Mesendoderm (in vitro differentiated cells): ENCODE measurements around the gene ARVCF.

Source experiments
- DNase-seq: peaks from one replicate; pipeline ENCODE4 v3.0.0; 2013
- H2AK5ac ChIP-seq: 2 replicates; pipeline ENCODE4 v1.6.1; 2013; ENCODE audit warnings: low read length, inconsistent platforms
- H2BK120ac ChIP-seq: 2 replicates; pipeline ENCODE4 v1.6.1; 2013; ENCODE audit warnings: low read depth, mild to moderate bottlenecking, low read length, moderate library complexity, mixed read lengths
- H2BK15ac ChIP-seq: replicated peaks from 2 replicates; pipeline ENCODE4 v1.6.1; 2013; ENCODE audit warnings: low read depth, mild to moderate bottlenecking, moderate library complexity
- H2BK5ac ChIP-seq: 2 replicates; pipeline ENCODE4 v1.6.1; 2013; ENCODE audit warnings: low read length, inconsistent platforms
- H3K18ac ChIP-seq: 2 replicates; pipeline ENCODE4 v1.6.1; 2013; ENCODE audit warnings: mild to moderate bottlenecking, low read length, mixed read lengths
- H3K23ac ChIP-seq: one replicate; pipeline ENCODE4 v1.6.1; 2013; ENCODE audit warnings: low read length
- H3K27ac ChIP-seq: 2 replicates; pipeline ENCODE4 v1.5.1; 2013; ENCODE audit warnings: low read depth, mild to moderate bottlenecking, inconsistent platforms, low read length, moderate library complexity
- H3K27me3 ChIP-seq: 2 replicates; pipeline ENCODE4 v1.6.1; 2013; ENCODE audit warnings: low read length, control low read depth, mild to moderate bottlenecking, inconsistent platforms; ENCODE audit not compliant: insufficient read depth, poor library complexity
- H3K36me3 ChIP-seq: 2 replicates; pipeline ENCODE4 v1.6.1; 2013; ENCODE audit warnings: low read length, inconsistent platforms; ENCODE audit not compliant: control insufficient read depth, insufficient read depth
- H3K4ac ChIP-seq: one replicate; pipeline ENCODE4 v1.6.1; 2013; ENCODE audit warnings: low read depth, mild to moderate bottlenecking, low read length, moderate library complexity
- H3K4me1 ChIP-seq: 2 replicates; pipeline ENCODE4 v1.6.1; 2013; ENCODE audit warnings: low read depth, low read length, inconsistent platforms; ENCODE audit not compliant: control insufficient read depth
- H3K4me2 ChIP-seq: 2 replicates; pipeline ENCODE4 v1.6.1; 2013; ENCODE audit warnings: low read length
- H3K4me3 ChIP-seq: 2 replicates; pipeline ENCODE4 v1.5.1; 2013; ENCODE audit warnings: mild to moderate bottlenecking, low read length
- H3K56ac ChIP-seq: one replicate; pipeline ENCODE4 v1.6.1; 2013; ENCODE audit warnings: low read length
- H3K79me1 ChIP-seq: 2 replicates; pipeline ENCODE4 v1.6.1; 2013; ENCODE audit warnings: low read length, inconsistent platforms
- H3K79me2 ChIP-seq: 2 replicates; pipeline ENCODE4 v1.6.1; 2013; ENCODE audit warnings: mild to moderate bottlenecking, low read length; ENCODE audit not compliant: control insufficient read depth, insufficient read depth
- H3K9ac ChIP-seq: 2 replicates; pipeline ENCODE4 v1.6.1; 2013; ENCODE audit warnings: low read length, inconsistent platforms
- H4K5ac ChIP-seq: one replicate; pipeline ENCODE4 v1.6.1; 2013; ENCODE audit warnings: low read length
- H4K8ac ChIP-seq: one replicate; pipeline ENCODE4 v1.6.1; 2013; ENCODE audit warnings: low read depth, mild to moderate bottlenecking, control low read depth, low read length, moderate library complexity
- WGBS: extraction: QIAGEN DNeasy Blood & Tissue Kit; methylation state at CpG from one replicate; pipeline ENCODE4 v1.1.7; 2013; ENCODE audit warnings: low lambda C conversion rate, missing lambda C conversion rate; ENCODE audit not compliant: insufficient coverage; ENCODE audit errors: extremely low coverage; 5-methylcytosine and 5-hydroxymethylcytosine counted together

ARVCF gene

DNA sequence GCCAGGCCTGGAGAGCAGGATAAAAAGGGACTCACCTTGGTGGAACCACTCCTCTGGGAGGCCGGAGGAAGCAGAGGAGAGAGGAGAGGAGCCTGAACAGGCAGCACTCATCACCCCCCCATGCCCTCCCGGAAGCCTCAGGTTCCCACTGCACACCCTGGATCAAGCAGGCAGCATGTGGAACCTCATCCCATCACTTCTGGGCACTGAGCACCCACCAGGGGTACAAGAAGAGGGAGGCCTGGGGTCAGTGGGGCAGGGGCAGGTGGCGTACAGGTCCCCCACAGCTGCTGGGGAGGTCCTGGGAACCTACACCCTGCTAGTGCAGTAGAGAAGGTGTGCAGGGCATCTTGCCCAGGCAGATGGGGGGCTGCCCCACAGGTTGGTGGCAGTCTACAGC is 40.0 kb downstream of the ARVCF start:
- no peak overlapping the region for H4K8ac ChIP-seq
- WGBS, result no CpG with 5 or more reads among the region's 3 CpGs
- H3K27ac ChIP-seq, result no peak overlapping the region
- no peak overlapping the region for H2BK120ac ChIP-seq
- no peak overlapping the region for H4K5ac ChIP-seq
- H3K4me3 ChIP-seq, result no peak overlapping the region
- H2BK15ac ChIP-seq, result no peak overlapping the region
- H3K79me1 ChIP-seq, result no peaks in the 10 kb centered on the region
- peaks cover 4% of the 10 kb centered on the region for H3K36me3 ChIP-seq
- no peak overlapping the region for H3K9ac ChIP-seq
- no peaks in the 10 kb centered on the region for H3K27me3 ChIP-seq
- no peak overlapping the region for H2AK5ac ChIP-seq
- H3K79me2 ChIP-seq, result no peaks in the 10 kb centered on the region
- peaks cover 8% of the 10 kb centered on the region for H3K4me1 ChIP-seq
- no peak overlapping the region for H3K4ac ChIP-seq
- H3K23ac ChIP-seq, result no peak overlapping the region
- H2BK5ac ChIP-seq, result no peak overlapping the region
- no peak overlapping the region for H3K4me2 ChIP-seq
- no peak for DNase-seq
- H3K56ac ChIP-seq, result no peak overlapping the region
- no peak overlapping the region for H3K18ac ChIP-seq

DNA sequence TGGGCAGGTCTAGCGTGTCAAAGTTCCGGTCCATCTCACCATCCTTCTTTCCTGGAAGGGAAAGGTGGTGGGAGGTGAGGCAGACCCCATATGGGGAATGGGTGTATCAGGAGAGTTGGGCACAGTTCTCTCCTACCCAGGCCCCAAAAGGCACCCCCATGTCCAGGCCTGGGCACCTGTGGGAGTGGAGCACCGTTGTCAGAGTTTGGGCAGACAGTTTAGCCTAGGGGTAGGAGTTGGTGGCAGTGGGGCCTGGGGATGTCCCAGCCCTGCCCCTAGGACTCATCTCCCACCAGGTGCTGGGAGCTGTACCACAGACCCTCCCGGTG is 41.0 kb downstream of the ARVCF start:
- Histone ChIP-seq H3K4ac (no peak overlapping the region), H2BK5ac (no peak overlapping the region), H3K27ac (no peak overlapping the region), H3K4me3 (no peak overlapping the region), H3K27me3 (no peaks in the 10 kb centered on the region), H3K18ac (no peak overlapping the region), H3K4me2 (no peak overlapping the region), H2BK120ac (no peak overlapping the region), H2BK15ac (no peak overlapping the region), H4K8ac (no peak overlapping the region), H2AK5ac (no peak overlapping the region), H3K4me1 (peaks cover 8% of the 10 kb centered on the region), H3K23ac (no peak overlapping the region), H3K56ac (peak overlapping the region; percentile 44), H3K79me2 (no peaks in the 10 kb centered on the region), H4K5ac (no peak overlapping the region), H3K9ac (no peak overlapping the region), H3K79me1 (no peaks in the 10 kb centered on the region), H3K36me3 (peaks cover 4% of the 10 kb centered on the region)
- no peak for DNase-seq
- WGBS, result no CpG with 5 or more reads among the region's 4 CpGs

DNA sequence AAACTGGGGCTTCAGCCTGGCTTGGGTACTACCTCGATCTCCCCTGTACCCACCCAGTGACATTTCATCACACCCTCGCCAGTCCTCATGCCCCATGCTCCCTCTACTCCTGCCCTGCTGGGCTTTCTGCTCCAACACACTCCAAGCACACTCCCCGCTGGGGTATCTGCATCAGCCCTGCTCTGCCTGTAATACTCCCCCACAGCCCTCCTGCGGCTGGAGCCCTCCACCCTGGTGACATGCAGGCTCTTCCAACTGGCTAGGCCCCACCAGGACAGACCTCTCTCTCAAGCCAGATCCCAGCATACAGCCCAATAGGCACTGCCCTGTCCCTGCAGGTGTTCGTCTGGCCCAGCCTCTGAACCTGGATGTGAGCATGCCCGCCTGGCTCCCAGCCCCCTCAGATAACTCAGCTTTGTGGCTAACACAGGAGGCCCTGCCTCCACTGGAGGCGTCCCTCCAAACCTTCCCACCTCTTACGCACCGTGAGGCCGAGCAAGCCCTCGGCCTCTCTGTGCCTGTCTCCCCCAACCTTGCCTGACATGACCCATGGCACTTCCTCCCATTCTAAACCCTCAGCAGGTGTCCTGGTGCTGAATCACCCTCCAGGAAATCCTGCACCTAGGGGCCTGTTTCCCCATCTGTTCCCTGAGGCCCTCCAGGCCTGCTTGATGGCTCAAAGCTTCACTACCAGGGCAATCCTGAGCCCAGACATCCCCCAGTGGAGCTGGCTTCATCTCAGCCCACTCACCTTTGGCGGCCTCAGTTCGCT is 41.5 kb downstream of the ARVCF start:
- H3K27ac ChIP-seq, result peak overlapping the region; percentile 10
- no peak overlapping the region for H4K5ac ChIP-seq
- H3K4me3 ChIP-seq, result no peak overlapping the region
- no peak overlapping the region for H3K9ac ChIP-seq
- H3K27me3 ChIP-seq, result no peaks in the 10 kb centered on the region
- whole genome bisulfite sequencing, result no CpG with 5 or more reads among the region's 13 CpGs
- peaks cover 4% of the 10 kb centered on the region for H3K36me3 ChIP-seq
- H2AK5ac ChIP-seq, result no peak overlapping the region
- peak overlapping the region; percentile 44 for H3K56ac ChIP-seq
- H3K79me1 ChIP-seq, result no peaks in the 10 kb centered on the region
- no peak overlapping the region for H3K4ac ChIP-seq
- H3K4me1 ChIP-seq, result peaks cover 8% of the 10 kb centered on the region
- H3K18ac ChIP-seq, result no peak overlapping the region
- no peak overlapping the region for H2BK120ac ChIP-seq
- DNase-seq, result peak; percentile 41
- no peaks in the 10 kb centered on the region for H3K79me2 ChIP-seq
- no peak overlapping the region for H3K4me2 ChIP-seq
- no peak overlapping the region for H2BK5ac ChIP-seq
- H3K23ac ChIP-seq, result no peak overlapping the region
- H4K8ac ChIP-seq, result no peak overlapping the region
- H2BK15ac ChIP-seq, result no peak overlapping the region

DNA sequence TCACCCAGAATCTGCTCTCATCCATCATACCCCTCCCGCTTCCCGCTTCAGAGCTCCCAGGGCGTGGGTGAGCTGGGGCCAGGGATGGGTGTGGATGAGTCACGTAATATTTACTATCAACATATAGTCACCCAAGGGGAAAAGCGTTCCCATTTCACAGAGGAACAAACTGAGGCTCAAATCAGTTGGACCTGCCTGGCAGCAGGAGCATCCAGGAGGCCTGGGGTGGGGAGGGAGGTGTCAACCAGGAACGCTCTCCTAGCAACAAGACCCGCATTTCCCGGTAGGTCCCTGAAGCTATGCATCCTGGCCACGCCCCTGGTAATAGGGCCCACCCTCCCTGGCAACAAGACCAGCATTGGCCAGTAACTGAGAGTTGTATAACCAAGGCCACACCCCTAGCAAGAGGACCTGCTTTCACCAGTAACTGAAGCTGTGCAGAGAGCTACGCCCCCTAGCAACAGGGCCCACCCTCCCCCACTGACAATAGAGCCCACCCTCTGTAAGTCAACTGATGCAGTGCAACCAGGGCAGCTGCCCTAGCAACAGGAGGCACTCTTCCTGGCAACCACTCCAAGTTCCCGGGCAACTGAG is 42.3 kb downstream of the ARVCF start:
- no peak overlapping the region for H2BK15ac ChIP-seq
- H3K79me1 ChIP-seq, result no peaks in the 10 kb centered on the region
- H3K9ac ChIP-seq, result no peak overlapping the region
- no peak overlapping the region for H3K56ac ChIP-seq
- no peak overlapping the region for H2AK5ac ChIP-seq
- H2BK5ac ChIP-seq, result no peak overlapping the region
- peaks cover 8% of the 10 kb centered on the region for H3K4me1 ChIP-seq
- H3K4me2 ChIP-seq, result no peak overlapping the region
- H3K4me3 ChIP-seq, result no peak overlapping the region
- H3K18ac ChIP-seq, result no peak overlapping the region
- H2BK120ac ChIP-seq, result no peak overlapping the region
- no peak overlapping the region for H3K4ac ChIP-seq
- H3K79me2 ChIP-seq, result no peaks in the 10 kb centered on the region
- no peaks in the 10 kb centered on the region for H3K27me3 ChIP-seq
- no CpG with 5 or more reads among the region's 11 CpGs for WGBS
- H3K23ac ChIP-seq, result no peak overlapping the region
- no peak overlapping the region for H4K5ac ChIP-seq
- peaks cover 3% of the 10 kb centered on the region for H3K36me3 ChIP-seq
- peak; percentile 99 for DNase-seq
- peak overlapping the region; percentile 10 for H3K27ac ChIP-seq
- no peak overlapping the region for H4K8ac ChIP-seq

DNA sequence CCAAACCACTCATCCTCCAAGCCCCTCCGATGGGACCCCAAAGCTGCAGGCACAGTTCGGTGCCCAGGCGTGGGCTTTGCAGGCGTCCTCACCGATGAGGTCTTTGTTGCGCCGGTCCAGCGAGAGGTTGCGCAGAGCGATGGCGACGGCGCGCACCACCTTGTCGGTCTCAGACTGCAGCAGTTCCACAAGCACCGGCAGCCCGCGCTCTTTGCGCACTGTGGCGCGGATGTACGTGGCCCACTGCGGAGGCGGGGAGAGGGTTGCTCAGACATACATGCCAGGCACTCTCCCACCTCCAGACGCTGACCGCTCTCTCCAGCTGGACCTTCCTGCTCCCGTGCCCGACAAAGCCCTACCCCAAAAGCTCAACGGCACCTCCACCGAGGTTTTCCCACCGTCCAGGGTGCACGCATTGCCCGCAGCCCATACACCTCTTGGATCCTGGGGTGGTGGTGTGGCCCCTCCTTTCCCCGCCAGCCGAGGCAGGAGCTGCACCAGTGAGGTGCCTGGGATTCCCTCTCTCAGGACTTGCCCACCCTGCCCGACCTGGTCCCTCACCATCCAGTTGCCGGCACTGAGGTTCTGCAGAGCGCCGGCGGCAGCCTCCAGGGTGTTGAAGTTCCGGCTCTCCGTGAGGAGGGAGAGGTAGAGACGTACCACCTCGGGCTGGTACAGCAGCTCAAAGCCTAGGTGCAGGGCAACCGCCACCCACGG is 42.9 kb downstream of the ARVCF start:
- no peak overlapping the region for H3K56ac ChIP-seq
- no peak overlapping the region for H3K4me3 ChIP-seq
- peaks cover 8% of the 10 kb centered on the region for H3K4me1 ChIP-seq
- H3K36me3 ChIP-seq, result peaks cover under 1% of the 10 kb centered on the region
- no peak overlapping the region for H2BK120ac ChIP-seq
- no peak overlapping the region for H3K4ac ChIP-seq
- H2BK15ac ChIP-seq, result no peak overlapping the region
- no peak for DNase-seq
- H3K23ac ChIP-seq, result no peak overlapping the region
- H4K5ac ChIP-seq, result no peak overlapping the region
- no peak overlapping the region for H2BK5ac ChIP-seq
- H3K9ac ChIP-seq, result no peak overlapping the region
- no peak overlapping the region for H4K8ac ChIP-seq
- H3K79me2 ChIP-seq, result no peaks in the 10 kb centered on the region
- no peak overlapping the region for H3K4me2 ChIP-seq
- no peaks in the 10 kb centered on the region for H3K27me3 ChIP-seq
- no peak overlapping the region for H2AK5ac ChIP-seq
- no peak overlapping the region for H3K18ac ChIP-seq
- no peak overlapping the region for H3K27ac ChIP-seq
- no peaks in the 10 kb centered on the region for H3K79me1 ChIP-seq
- WGBS, result no CpG with 5 or more reads among the region's 46 CpGs
